Measurements from ENCODE around the gene CTF1.
"Not testable (repeated sequence)": the region's sequence is repeated elsewhere in the genome, so short reads cannot be mapped to it uniquely, and the experiment has no call there.

The CTF1 gene

DNA sequence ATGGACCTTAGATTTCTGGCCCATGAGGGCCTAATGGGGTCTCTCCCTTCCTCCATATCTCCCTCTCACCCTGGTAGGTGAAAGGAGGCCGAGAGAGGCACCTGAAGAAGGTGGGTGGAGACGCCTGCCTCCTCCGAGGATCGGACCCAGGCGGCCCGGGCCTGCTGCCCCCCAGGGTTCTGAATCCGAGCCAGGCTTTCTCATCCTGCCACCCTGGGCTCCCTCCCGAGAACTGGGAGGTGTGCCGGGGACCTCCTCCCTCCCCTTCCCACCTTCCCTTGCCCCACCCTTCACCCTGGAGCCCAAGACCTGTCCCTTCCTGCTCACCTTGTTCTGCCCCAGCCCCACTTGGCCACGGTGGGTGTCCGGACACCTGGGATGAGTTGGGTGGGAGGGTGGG lies 32.0 kb downstream of the CTF1 start:
- H3K36me3 ChIP-seq (ENCODE audit: insufficient read depth, insufficient read length, low read length) = peaks cover 72% of the 10 kb centered on the region
- no peak for DNase-seq (ENCODE audit: low read depth, low spot score)
- H3K4me1 ChIP-seq (ENCODE audit: insufficient read depth, insufficient read length) = peaks cover 11% of the 10 kb centered on the region

GRCh38 chr16:30929167-30929566 lies 32.8 kb downstream of the CTF1 start:
- Histone ChIP-seq H3K9ac (ENCODE audit: insufficient read length, low read depth) (no peak overlapping the region), H3K27me3 (ENCODE audit: insufficient read depth, insufficient read length) (no peaks in the 10 kb centered on the region), H3K9me3 (ENCODE audit: insufficient read depth, low read length) (no peaks in the 10 kb centered on the region), H3K36me3 (ENCODE audit: insufficient read depth, insufficient read length, low read length) (peaks cover 79% of the 10 kb centered on the region), H3K4me1 (ENCODE audit: insufficient read depth, insufficient read length) (peaks cover 11% of the 10 kb centered on the region), H3K4me3 (ENCODE audit: insufficient read length, low read depth) (no peak overlapping the region)
- no peak for DNase-seq (ENCODE audit: low read depth, low spot score)
- TF ChIP-seq YY1 (IDR thresholded peaks at IDR 0.05; ENCODE audit: insufficient read depth, insufficient read length) = no peak

More for the DNA sequence above, 32.0 kb downstream of the CTF1 start:
- Histone ChIP-seq H3K9ac (ENCODE audit: insufficient read length, low read depth) (no peak overlapping the region), H3K27me3 (ENCODE audit: insufficient read depth, insufficient read length) (no peaks in the 10 kb centered on the region), H3K9me3 (ENCODE audit: insufficient read depth, low read length) (no peaks in the 10 kb centered on the region), H3K4me3 (ENCODE audit: insufficient read length, low read depth) (no peak overlapping the region)
- TF ChIP-seq SUZ12 (IDR thresholded peaks at IDR 0.05; ENCODE audit: extremely low read depth, insufficient read depth, insufficient read length) (no peak), YY1 (IDR thresholded peaks at IDR 0.05; ENCODE audit: insufficient read depth, insufficient read length) (no peak), ZNF274 (IDR thresholded peaks at IDR 0.05; ENCODE audit: low read depth, low read length) (no peak)

DNA sequence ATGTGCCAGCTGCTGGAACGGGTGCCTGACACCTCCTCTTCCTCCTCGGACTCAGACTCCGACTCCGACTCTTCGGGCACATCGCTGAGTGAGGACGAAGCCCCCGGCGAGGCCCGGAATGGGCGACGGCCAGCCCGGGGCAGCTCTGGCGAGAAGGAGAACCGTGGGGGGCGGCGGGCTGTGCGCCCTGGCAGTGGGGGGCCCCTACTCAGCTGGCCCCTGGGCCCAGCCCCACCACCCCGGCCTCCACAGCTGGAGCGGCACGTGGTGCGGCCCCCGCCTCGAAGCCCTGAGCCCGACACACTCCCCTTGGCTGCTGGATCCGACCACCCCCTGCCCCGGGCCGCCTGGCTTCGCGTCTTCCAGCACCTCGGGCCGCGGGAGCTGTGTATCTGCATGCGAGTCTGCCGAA lies 33.8 kb downstream of the CTF1 start:
- TF ChIP-seq ZNF274 (IDR thresholded peaks at IDR 0.05; ENCODE audit: low read depth, low read length) (no peak), YY1 (IDR thresholded peaks at IDR 0.05; ENCODE audit: insufficient read depth, insufficient read length) (no peak), SUZ12 (IDR thresholded peaks at IDR 0.05; ENCODE audit: extremely low read depth, insufficient read depth, insufficient read length) (no peak)
- Histone ChIP-seq H3K9me3 (ENCODE audit: insufficient read depth, low read length) (no peaks in the 10 kb centered on the region), H3K4me3 (ENCODE audit: insufficient read length, low read depth) (no peak overlapping the region), H3K36me3 (ENCODE audit: insufficient read depth, insufficient read length, low read length) (peaks cover 85% of the 10 kb centered on the region), H3K9ac (ENCODE audit: insufficient read length, low read depth) (no peak overlapping the region), H3K4me1 (ENCODE audit: insufficient read depth, insufficient read length) (peaks cover 16% of the 10 kb centered on the region), H3K27me3 (ENCODE audit: insufficient read depth, insufficient read length) (no peaks in the 10 kb centered on the region)
- DNase-seq (ENCODE audit: low read depth, low spot score) = no peak

DNA sequence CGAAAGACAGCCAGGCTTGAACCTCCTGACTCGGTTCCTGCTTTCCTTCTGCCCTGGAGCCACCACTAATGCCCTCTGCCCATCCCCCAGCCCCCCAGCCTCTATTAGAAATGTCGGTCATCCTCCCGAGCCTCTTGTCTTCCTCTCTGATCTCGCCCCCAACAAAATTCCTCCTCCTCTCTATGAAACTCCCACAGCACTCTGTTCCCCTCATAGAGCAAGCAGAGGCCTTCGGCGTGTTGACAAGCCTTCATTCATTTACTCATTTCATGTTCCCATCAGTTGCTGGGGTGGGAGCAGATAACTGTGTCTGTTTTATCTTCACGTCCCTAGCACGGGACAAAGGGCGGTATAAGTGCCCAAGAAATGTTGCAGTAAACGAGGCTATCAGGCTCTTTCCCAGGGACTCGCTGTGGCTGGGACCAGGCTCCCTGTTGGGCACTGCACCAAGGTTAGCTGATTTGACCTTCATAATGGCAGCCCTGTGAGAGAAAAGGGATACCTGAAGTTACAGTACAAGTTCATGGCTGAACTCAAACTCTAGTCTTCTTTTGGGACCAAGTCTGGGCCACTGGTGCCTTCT lies 34.7 kb downstream of the CTF1 start:
- H3K9ac ChIP-seq (ENCODE audit: insufficient read length, low read depth) = no peak overlapping the region
- peaks cover 13% of the 10 kb centered on the region for H3K4me1 ChIP-seq (ENCODE audit: insufficient read depth, insufficient read length)
- no peak for TF ChIP-seq SUZ12 (IDR thresholded peaks at IDR 0.05; ENCODE audit: extremely low read depth, insufficient read depth, insufficient read length)
- no peak for TF ChIP-seq YY1 (IDR thresholded peaks at IDR 0.05; ENCODE audit: insufficient read depth, insufficient read length)
- TF ChIP-seq ZNF274 (IDR thresholded peaks at IDR 0.05; ENCODE audit: low read depth, low read length) = no peak
- no peaks in the 10 kb centered on the region for H3K9me3 ChIP-seq (ENCODE audit: insufficient read depth, low read length)
- H3K27me3 ChIP-seq (ENCODE audit: insufficient read depth, insufficient read length) = no peaks in the 10 kb centered on the region
- DNase-seq (ENCODE audit: low read depth, low spot score) = no peak
- peaks cover 85% of the 10 kb centered on the region for H3K36me3 ChIP-seq (ENCODE audit: insufficient read depth, insufficient read length, low read length)
- H3K4me3 ChIP-seq (ENCODE audit: insufficient read length, low read depth) = no peak overlapping the region

DNA sequence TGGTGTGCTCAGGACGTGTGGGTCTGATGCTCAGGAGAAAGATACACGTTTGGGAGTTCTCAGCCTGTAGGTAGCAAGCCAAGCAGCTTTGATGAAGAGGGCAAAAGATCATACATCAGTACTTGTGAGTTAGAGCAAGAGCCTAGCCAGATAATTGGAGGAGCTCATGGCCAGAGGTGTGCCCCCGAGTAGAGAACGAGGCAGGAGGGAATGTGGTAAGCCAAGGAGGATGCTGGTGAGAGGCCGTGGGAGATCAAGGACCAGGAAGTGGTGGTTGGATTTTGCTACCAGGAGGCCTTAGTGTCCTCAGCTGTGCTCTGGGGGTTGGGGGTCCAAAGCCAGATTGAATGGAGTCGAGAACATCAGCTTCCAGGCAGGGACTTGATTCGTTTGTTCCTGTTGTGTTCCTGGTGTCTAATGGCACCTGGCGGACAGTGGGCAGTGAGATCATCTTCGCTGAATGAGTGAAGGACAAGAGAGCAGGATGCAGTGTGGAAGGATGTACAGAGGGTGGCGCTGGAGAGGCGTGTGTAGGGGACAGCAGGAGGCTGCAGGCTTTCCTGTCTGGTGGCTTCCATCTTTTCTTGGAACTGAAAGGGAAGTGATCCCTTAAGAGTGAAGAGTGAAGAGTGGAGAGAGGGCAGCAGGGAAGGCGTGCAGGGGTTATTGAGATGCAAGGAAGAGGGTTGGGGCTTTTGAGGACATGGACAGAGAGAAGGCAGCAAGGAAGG lies 38.6 kb downstream of the CTF1 start:
- DNase-seq (ENCODE audit: low read depth, low spot score) = no peak
- H3K9ac ChIP-seq (ENCODE audit: insufficient read length, low read depth) = peak overlapping the region; percentile 5
- H3K36me3 ChIP-seq (ENCODE audit: insufficient read depth, insufficient read length, low read length) = peaks cover 74% of the 10 kb centered on the region
- H3K4me3 ChIP-seq (ENCODE audit: insufficient read length, low read depth) = no peak overlapping the region
- H3K27me3 ChIP-seq (ENCODE audit: insufficient read depth, insufficient read length) = no peaks in the 10 kb centered on the region
- TF ChIP-seq SUZ12 (IDR thresholded peaks at IDR 0.05; ENCODE audit: extremely low read depth, insufficient read depth, insufficient read length) (no peak), ZNF274 (IDR thresholded peaks at IDR 0.05; ENCODE audit: low read depth, low read length) (no peak), YY1 (IDR thresholded peaks at IDR 0.05; ENCODE audit: insufficient read depth, insufficient read length) (no peak)
- no peaks in the 10 kb centered on the region for H3K9me3 ChIP-seq (ENCODE audit: insufficient read depth, low read length)
- H3K4me1 ChIP-seq (ENCODE audit: insufficient read depth, insufficient read length) = peaks cover 10% of the 10 kb centered on the region

- Histone ChIP-seq H3K9ac (ENCODE audit: insufficient read length, low read depth) (no peak overlapping the region), H3K4me3 (ENCODE audit: insufficient read length, low read depth) (no peak overlapping the region), H3K27me3 (ENCODE audit: insufficient read depth, insufficient read length) (no peaks in the 10 kb centered on the region), H3K4me1 (ENCODE audit: insufficient read depth, insufficient read length) (peaks cover 22% of the 10 kb centered on the region), H3K36me3 (ENCODE audit: insufficient read depth, insufficient read length, low read length) (peaks cover 70% of the 10 kb centered on the region), H3K9me3 (ENCODE audit: insufficient read depth, low read length) (no peaks in the 10 kb centered on the region)
- TF ChIP-seq SUZ12 (IDR thresholded peaks at IDR 0.05; ENCODE audit: extremely low read depth, insufficient read depth, insufficient read length) = no peak
- no peak for DNase-seq (ENCODE audit: low read depth, low spot score)
Measured at GRCh38 chr16:30937692-30938091, 41.3 kb downstream of the CTF1 start.

- Histone ChIP-seq H3K4me1 (ENCODE audit: insufficient read depth, insufficient read length) (peaks cover 24% of the 10 kb centered on the region), H3K36me3 (ENCODE audit: insufficient read depth, insufficient read length, low read length) (peaks cover 70% of the 10 kb centered on the region)
- DNase-seq (ENCODE audit: low read depth, low spot score); H3K9ac ChIP-seq (ENCODE audit: insufficient read length, low read depth); H3K27me3 ChIP-seq (ENCODE audit: insufficient read depth, insufficient read length); H3K4me3 ChIP-seq (ENCODE audit: insufficient read length, low read depth); H3K9me3 ChIP-seq (ENCODE audit: insufficient read depth, low read length): not testable (repeated sequence)
Measured at GRCh38 chr16:30939571-30939970, 43.2 kb downstream of the CTF1 start.

Data from NT2/D1 (cell line).